ENCODE data around the gene MYH8. TPM values are rescaled to one million over a fixed set of nuclear protein-coding genes. Genes with fewer than 3 reads are reported as not detected.

The MYH8 gene
- total RNA-seq, 3 donors from 2014 or later, result not detected

DNA sequence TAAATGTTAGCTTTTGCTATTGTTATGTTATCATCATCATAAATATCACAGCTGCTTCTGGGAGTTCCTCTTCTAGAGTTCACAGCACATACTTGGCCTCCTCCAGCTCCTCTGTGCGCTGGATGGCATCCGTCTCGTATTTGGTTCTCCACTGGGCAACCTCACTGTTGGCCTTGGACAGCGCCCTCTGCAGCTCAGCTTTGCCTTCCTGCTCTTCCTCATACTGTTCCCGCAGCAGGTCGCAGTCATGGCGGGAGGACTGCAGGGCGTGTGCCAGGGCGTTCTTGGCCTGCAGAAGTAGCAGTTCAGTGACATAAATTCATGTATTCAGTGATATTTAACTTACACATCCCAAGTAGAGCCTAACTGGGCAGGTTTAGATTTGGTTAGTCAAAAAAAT, 23.4 kb downstream of the MYH8 start:
- ATAC-seq, result no peak
- Histone ChIP-seq H3K4me1 (ENCODE audit: low read depth) (no peaks in the 10 kb centered on the region), H3K4me3 (no peak overlapping the region), H3K36me3 (ENCODE audit: low read depth) (no peaks in the 10 kb centered on the region), H3K9me3 (no peaks in the 10 kb centered on the region)
- no peak for DNase-seq
- intact Hi-C loops (cut with DNase I, micrococcal nuclease), result no loop called here
- TF ChIP-seq, protein P1, sequence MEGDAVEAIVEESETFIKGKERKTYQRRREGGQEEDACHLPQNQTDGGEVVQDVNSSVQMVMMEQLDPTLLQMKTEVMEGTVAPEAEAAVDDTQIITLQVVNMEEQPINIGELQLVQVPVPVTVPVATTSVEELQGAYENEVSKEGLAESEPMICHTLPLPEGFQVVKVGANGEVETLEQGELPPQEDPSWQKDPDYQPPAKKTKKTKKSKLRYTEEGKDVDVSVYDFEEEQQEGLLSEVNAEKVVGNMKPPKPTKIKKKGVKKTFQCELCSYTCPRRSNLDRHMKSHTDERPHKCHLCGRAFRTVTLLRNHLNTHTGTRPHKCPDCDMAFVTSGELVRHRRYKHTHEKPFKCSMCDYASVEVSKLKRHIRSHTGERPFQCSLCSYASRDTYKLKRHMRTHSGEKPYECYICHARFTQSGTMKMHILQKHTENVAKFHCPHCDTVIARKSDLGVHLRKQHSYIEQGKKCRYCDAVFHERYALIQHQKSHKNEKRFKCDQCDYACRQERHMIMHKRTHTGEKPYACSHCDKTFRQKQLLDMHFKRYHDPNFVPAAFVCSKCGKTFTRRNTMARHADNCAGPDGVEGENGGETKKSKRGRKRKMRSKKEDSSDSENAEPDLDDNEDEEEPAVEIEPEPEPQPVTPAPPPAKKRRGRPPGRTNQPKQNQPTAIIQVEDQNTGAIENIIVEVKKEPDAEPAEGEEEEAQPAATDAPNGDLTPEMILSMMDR (IDR thresholded peaks at IDR 0.05), result no peak

GRCh38 chr17:10396524-10397163, 25.1 kb downstream of the MYH8 start:
- intact Hi-C loops (cut with DNase I, micrococcal nuclease), result no loop called here
- no peaks in the 10 kb centered on the region for H3K9me3 ChIP-seq
- no peaks in the 10 kb centered on the region for H3K36me3 ChIP-seq (ENCODE audit: low read depth)
- no peak overlapping the region for H3K4me3 ChIP-seq
- ATAC-seq (no peak), DNase-seq (no peak)
- TF ChIP-seq, protein P1 (IDR thresholded peaks at IDR 0.05), result no peak
- H3K4me1 ChIP-seq (ENCODE audit: low read depth), result no peaks in the 10 kb centered on the region

DNA sequence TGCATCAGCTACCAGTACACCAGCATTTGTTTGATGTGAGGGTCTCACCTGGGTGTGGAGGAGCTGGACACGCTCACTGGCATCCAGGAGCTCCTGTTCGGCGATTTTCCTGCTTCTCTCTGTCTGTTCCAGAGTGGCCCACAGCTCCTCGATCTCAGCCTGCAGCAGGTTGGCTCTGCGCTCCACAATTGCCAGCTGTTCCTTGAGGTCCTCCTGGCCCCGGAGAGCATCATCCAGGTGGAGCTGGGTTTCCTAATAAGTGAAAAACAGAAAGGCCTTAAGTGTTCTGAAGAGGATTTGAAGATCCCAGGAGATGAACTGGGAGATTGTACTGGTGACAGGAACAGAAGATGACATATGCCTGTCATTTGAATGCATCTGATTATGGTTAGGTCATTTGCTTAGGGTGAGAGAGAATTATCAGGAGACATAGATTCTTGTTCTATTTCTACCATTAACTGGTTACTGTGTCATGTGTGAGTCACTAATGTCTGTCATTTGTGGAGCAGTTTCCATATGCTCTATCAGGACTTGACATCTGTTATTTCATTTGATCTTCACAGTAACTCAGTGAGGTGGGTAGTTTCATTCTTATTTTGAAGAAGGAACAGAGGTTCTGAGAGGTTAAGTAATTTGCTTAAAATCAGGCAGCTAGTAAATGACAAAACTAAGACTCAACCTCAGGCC, 27.4 kb downstream of the MYH8 start:
- Histone ChIP-seq H3K9me3 (no peaks in the 10 kb centered on the region), H3K36me3 (ENCODE audit: low read depth) (no peaks in the 10 kb centered on the region), H3K4me3 (no peak overlapping the region), H3K4me1 (ENCODE audit: low read depth) (no peaks in the 10 kb centered on the region)
- DNase-seq (no peak), ATAC-seq (no peak)
- TF ChIP-seq, protein P1 (IDR thresholded peaks at IDR 0.05), result no peak
- intact Hi-C loops (cut with DNase I, micrococcal nuclease), result no loop called here

GRCh38 chr17:10392880-10393279, 28.9 kb downstream of the MYH8 start:
- TF ChIP-seq, protein P1 (IDR thresholded peaks at IDR 0.05), result no peak
- no peaks in the 10 kb centered on the region for H3K4me1 ChIP-seq (ENCODE audit: low read depth)
- H3K36me3 ChIP-seq (ENCODE audit: low read depth), result no peaks in the 10 kb centered on the region
- H3K4me3 ChIP-seq, result no peak overlapping the region
- DNase-seq (no peak), ATAC-seq (no peak)
- no peaks in the 10 kb centered on the region for H3K9me3 ChIP-seq
- intact Hi-C loops (cut with DNase I, micrococcal nuclease), result no loop called here

GRCh38 chr17:10385871-10386270, 35.9 kb downstream of the MYH8 start:
- no peaks in the 10 kb centered on the region for H3K36me3 ChIP-seq (ENCODE audit: low read depth)
- H3K4me3 ChIP-seq, result no peak overlapping the region
- H3K9me3 ChIP-seq, result no peaks in the 10 kb centered on the region
- no peaks in the 10 kb centered on the region for H3K4me1 ChIP-seq (ENCODE audit: low read depth)
- ATAC-seq, result no peak
- TF ChIP-seq, protein P1 (IDR thresholded peaks at IDR 0.05), result no peak
- DNase-seq, result no peak
- intact Hi-C loops (cut with DNase I, micrococcal nuclease), result no loop called here
